ENCODE measurements around the gene CISH. TPM values are rescaled to one million over a fixed set of nuclear protein-coding genes. Genes with fewer than 3 reads are reported as not detected.

The CISH gene
- total and polyA plus RNA-seq, 8 donors: 6.2 to 21.5 (median 11.2) TPM

GRCh38 chr3:50633230-50633790 is 21.7 kb upstream of the CISH start:
- Histone ChIP-seq H3K4me3 (no peak overlapping the region), H3K36me3 (no peaks in the 10 kb centered on the region), H3K27ac (no peak overlapping the region), H3K27me3 (no peaks in the 10 kb centered on the region), H3K4me1 (no peaks in the 10 kb centered on the region), H3K9me3 (no peaks in the 10 kb centered on the region)
- no peak for FAIRE-seq
- TF ChIP-seq CTCF (IDR thresholded peaks at IDR 0.05): no peak
- intact Hi-C loops (cut with DNase I): no loop called here
- no peak for DNase-seq
- WGBS, 2 donors: 73 to 78% methylated on average over 5 of the region's 5 CpGs
- ATAC-seq: no peak

DNA sequence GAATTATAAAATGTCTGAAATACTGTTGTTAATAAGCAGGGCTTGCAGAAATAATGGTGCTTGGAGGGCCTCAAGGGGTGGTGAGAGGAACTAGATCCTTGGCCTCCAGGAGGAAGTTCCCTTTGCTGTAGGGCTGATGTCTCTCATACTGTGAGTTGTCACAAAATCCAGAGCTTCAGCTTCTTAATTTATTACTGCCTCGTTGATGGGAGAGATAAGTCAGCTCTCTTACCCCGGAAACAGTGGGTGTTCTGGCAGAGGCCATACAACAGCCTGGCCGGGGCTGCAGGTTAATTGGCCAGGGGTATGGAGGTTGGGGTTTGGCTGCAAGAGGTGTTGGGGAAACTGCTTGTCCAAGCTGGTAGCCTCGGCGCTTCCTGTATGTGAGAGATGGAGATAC is 20.9 kb upstream of the CISH start:
- intact Hi-C loops (cut with DNase I): no loop called here

DNA sequence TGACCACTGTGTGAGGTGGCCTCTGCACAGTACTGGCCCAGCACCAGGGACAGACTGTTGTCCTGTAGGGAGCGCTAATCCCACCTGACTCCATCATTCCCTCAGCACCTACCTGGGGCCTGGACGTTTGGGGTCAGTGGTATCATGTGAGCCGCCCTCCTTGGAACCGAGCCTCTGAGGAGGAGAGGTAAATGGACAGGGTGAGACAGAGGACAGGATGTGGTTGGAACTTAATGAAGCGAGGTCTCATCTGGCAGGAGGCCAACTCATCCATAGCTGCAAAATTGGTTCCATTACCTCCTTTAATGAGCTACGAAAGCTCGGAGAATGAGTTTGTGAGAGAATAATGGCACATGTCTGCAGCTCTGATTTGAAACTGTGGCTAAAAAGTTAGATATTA is 19.3 kb upstream of the CISH start:
- Histone ChIP-seq H3K4me3 (no peak overlapping the region), H3K27me3 (no peaks in the 10 kb centered on the region), H3K27ac (no peak overlapping the region), H3K36me3 (no peaks in the 10 kb centered on the region), H3K9me3 (no peaks in the 10 kb centered on the region), H3K4me1 (no peaks in the 10 kb centered on the region)
- ATAC-seq (peak in 2 of 4 donors; percentile 57 to 58), DNase-seq (no peak), FAIRE-seq (no peak)
- WGBS, 2 donors: 77 to 85% methylated on average over 7 of the region's 7 CpGs
- intact Hi-C loops (cut with DNase I): no loop called here
- TF ChIP-seq CTCF (IDR thresholded peaks at IDR 0.05): no peak

More for the DNA sequence above, 20.9 kb upstream of the CISH start:
- Histone ChIP-seq H3K27ac (no peak overlapping the region), H3K36me3 (no peaks in the 10 kb centered on the region), H3K9me3 (no peaks in the 10 kb centered on the region), H3K27me3 (no peaks in the 10 kb centered on the region), H3K4me1 (no peaks in the 10 kb centered on the region), H3K4me3 (no peak overlapping the region)
- FAIRE-seq (no peak), DNase-seq (no peak), ATAC-seq (peak in 1 of 4 donors; percentile 52)
- 57 to 59% methylated on average over 5 of the region's 5 CpGs for WGBS, 2 donors
- TF ChIP-seq CTCF (IDR thresholded peaks at IDR 0.05): no peak

GRCh38 chr3:50630394-50630793 is 18.8 kb upstream of the CISH start:
- intact Hi-C loops (cut with DNase I): no loop called here
- WGBS, 2 donors: 93 to 96% methylated on average over 6 of the region's 6 CpGs
- H3K4me3 ChIP-seq: no peak overlapping the region
- no peak for TF ChIP-seq CTCF (IDR thresholded peaks at IDR 0.05)
- ATAC-seq (no peak), FAIRE-seq (no peak), DNase-seq (no peak)
- no peaks in the 10 kb centered on the region for H3K9me3 ChIP-seq
- no peaks in the 10 kb centered on the region for H3K27me3 ChIP-seq
- H3K4me1 ChIP-seq: no peaks in the 10 kb centered on the region
- H3K27ac ChIP-seq: no peak overlapping the region
- no peaks in the 10 kb centered on the region for H3K36me3 ChIP-seq

DNA sequence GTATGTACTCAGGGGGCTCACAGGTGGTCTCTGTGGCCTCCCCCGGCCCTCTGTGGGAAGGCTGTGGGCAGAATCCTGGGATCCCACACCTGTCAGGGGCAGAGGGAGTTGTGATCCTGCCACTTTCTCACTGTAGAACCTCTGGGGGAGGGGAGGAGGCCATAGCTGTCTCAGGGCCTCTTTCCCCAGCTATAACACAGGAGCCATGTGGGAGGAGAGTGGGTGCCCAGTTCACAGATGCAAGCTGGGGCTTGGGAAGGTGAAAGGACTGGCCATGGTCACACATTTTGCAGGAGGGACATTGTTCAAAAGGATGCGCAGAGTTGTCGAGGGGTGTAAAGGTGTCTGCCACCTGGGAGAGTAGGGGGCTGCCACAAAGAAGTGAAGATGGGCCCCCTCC is 17.0 kb upstream of the CISH start:
- Histone ChIP-seq H3K27me3 (no peaks in the 10 kb centered on the region), H3K9me3 (no peaks in the 10 kb centered on the region), H3K27ac (no peak overlapping the region), H3K36me3 (no peaks in the 10 kb centered on the region), H3K4me1 (peaks cover 0 to 7% (median 3%) of the 10 kb centered on the region in 3 donors), H3K4me3 (no peak overlapping the region)
- no peak for ATAC-seq
- WGBS, 2 donors: 98 to 100% methylated on average over 3 of the region's 3 CpGs
- no peak for DNase-seq
- intact Hi-C loops (cut with DNase I): loop anchor here in 1 of 3 donors (10.0 kb wide), 1 partner anchor 746 kb away; no protein-coding TSS in a partner anchor
- no peak for FAIRE-seq
- no peak for TF ChIP-seq CTCF (IDR thresholded peaks at IDR 0.05)

All from pancreas (tissue), 10 donors.